Adipocyte (in vitro differentiated cells): ENCODE measurements around the gene CLCA1.

Source experiments
- DNase-seq: peaks from one replicate; pipeline ENCODE4 v3.0.0-alpha.2; 2015; ENCODE audit warnings: low read depth
- H3K27me3 ChIP-seq: replicated peaks from 2 replicates; pipeline ENCODE4 v1.7.0; 2013; ENCODE audit warnings: mild to moderate bottlenecking, low read length, moderate library complexity; ENCODE audit not compliant: control insufficient read depth, insufficient read depth
- H3K36me3 ChIP-seq: 2 replicates; pipeline ENCODE4 v1.7.0; 2013; ENCODE audit warnings: low read length, mild to moderate bottlenecking, moderate library complexity; ENCODE audit not compliant: control insufficient read depth, insufficient read depth, severe bottlenecking
- H3K4me1 ChIP-seq: 2 replicates; pipeline ENCODE4 v1.7.0; 2013; ENCODE audit warnings: mild to moderate bottlenecking, low read length, moderate library complexity; ENCODE audit not compliant: control insufficient read depth, insufficient read depth
- H3K4me3 ChIP-seq: 2 replicates; pipeline ENCODE4 v1.7.0; 2013; ENCODE audit warnings: mild to moderate bottlenecking, low read length, moderate library complexity
- H3K9ac ChIP-seq: 2 replicates; pipeline ENCODE4 v1.7.0; 2013; ENCODE audit warnings: mild to moderate bottlenecking, low read length, moderate library complexity
- H3K9me3 ChIP-seq: 2 replicates; pipeline ENCODE4 v1.7.0; 2013; ENCODE audit warnings: mild to moderate bottlenecking, low read length, moderate library complexity; ENCODE audit not compliant: control insufficient read depth

CLCA1 gene

GRCh38 chr1:86468501-86468977, at the start of gene CLCA1:
Gene CLCA1, plus strand, starts transcription at chr1:86468927. Its CDS starts 45 bp downstream, at chr1:86468972.
- H3K27me3 ChIP-seq: no peaks in the 10 kb centered on the region
- no peaks in the 10 kb centered on the region for H3K36me3 ChIP-seq
- DNase-seq: no peak
- H3K4me3 ChIP-seq: no peak within 1 kb of the TSS
- H3K4me1 ChIP-seq: peaks cover 7% of the 10 kb centered on the region
- no peak within 1 kb of the TSS for H3K9ac ChIP-seq
- no peaks in the 10 kb centered on the region for H3K9me3 ChIP-seq

DNA sequence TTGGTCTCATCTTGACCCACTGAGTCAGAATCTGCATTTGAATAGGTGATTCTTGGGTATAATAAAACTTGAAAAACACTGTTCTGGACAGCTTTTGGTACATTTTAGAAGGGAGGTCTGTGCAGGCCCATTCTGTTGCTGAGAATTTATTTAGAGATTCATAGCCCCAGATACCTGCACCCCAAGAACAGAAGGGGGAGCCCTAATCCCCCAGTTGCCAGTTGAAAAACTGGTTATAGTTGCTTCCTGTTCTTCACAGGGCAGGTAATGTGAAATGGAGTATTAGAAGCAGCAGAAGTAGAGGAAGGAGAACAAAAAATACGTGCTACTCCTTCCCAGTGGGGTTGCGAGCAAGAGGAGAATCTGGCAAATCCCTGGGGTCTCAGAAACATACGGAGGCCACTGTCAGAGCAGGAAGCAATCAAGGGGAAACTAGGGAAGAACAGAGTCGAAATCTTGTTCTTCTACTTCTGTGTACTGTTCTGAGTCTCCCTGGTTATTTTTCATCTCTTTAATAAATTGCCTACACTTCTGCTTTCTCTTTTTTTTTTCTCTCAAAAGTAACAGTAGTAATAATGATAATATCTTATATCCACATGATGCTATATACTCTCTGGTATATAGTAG, 49.3 kb upstream of the CLCA1 start:
- no peaks in the 10 kb centered on the region for H3K27me3 ChIP-seq
- H3K9me3 ChIP-seq: no peaks in the 10 kb centered on the region
- H3K4me1 ChIP-seq: peaks cover 31% of the 10 kb centered on the region
- H3K9ac ChIP-seq: no peak overlapping the region
- DNase-seq: peak; percentile 62
- no peak overlapping the region for H3K4me3 ChIP-seq
- no peaks in the 10 kb centered on the region for H3K36me3 ChIP-seq

DNA sequence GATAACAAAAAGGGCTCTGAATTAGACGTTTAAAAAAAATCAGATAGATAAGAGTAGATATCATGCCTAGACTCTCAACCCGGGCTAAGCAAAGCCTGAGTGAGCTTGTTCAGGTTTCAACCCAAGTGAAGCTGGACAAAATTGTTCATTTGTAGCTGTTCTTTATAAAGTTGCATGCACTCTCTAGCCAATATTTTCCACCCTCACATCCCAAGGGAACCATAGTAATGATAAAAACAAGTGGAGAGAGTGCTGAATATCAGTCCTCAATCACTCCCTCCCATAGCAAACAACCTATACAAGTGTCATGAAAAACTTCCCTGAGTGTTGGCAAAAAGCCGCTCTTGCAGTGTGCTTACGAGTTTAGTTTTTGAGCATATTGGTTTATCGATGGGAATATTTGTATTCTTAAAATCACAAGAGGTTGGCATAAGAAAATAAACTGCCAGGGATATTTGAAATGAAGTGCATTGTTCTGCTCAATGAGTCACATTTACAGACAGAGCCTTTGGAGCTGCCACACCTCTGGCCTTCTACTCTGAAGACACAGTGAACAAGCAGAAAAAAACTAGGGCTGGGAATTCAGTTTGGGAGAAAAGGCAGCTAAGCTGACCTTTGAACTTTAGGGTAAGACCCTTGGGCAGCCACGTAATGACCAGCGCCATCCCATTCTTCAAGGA, 47.0 kb upstream of the CLCA1 start:
- H3K4me3 ChIP-seq: no peak overlapping the region
- no peak overlapping the region for H3K9ac ChIP-seq
- H3K27me3 ChIP-seq: no peaks in the 10 kb centered on the region
- peak; percentile 38 for DNase-seq
- H3K9me3 ChIP-seq: no peaks in the 10 kb centered on the region
- peaks cover 35% of the 10 kb centered on the region for H3K4me1 ChIP-seq
- no peaks in the 10 kb centered on the region for H3K36me3 ChIP-seq

DNA sequence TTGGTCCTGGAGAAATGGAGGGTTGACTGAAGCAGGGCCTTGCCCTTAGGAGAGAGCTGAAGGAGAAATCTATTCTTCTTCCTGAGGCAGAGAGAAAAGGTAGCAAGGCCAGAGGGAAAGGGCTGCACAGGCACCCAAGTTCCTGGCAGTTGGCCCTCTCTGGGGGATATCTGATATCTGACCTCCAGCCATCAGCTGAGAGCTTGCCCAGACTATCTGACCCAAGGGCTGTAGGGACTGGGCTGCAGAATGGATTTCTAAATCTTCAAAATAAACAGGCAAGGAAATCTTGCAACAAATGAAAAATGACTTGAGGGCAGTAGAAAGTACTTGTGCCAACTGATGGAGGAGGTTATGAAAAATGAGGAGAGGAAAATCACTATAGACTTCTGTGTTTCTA, 45.3 kb upstream of the CLCA1 start:
- Histone ChIP-seq H3K27me3 (no peaks in the 10 kb centered on the region), H3K9me3 (no peaks in the 10 kb centered on the region), H3K4me3 (no peak overlapping the region), H3K4me1 (peaks cover 35% of the 10 kb centered on the region), H3K36me3 (no peaks in the 10 kb centered on the region), H3K9ac (no peak overlapping the region)
- DNase-seq: peak; percentile 41

- Histone ChIP-seq H3K4me3 (peak within 1 kb of the TSS; percentile 55), H3K27me3 (no peaks in the 10 kb centered on the region), H3K9ac (peak within 1 kb of the TSS; percentile 24), H3K4me1 (peaks cover 35% of the 10 kb centered on the region), H3K9me3 (no peaks in the 10 kb centered on the region), H3K36me3 (no peaks in the 10 kb centered on the region)
- DNase-seq: no peak
These were observed 44.9 kb upstream of the CLCA1 start, which contains the start of gene CLCA2 for GRCh38 chr1:86423873-86424272. Gene CLCA2, plus strand, starts transcription at chr1:86424171. Its CDS starts 77 bp downstream, at chr1:86424248.

DNA sequence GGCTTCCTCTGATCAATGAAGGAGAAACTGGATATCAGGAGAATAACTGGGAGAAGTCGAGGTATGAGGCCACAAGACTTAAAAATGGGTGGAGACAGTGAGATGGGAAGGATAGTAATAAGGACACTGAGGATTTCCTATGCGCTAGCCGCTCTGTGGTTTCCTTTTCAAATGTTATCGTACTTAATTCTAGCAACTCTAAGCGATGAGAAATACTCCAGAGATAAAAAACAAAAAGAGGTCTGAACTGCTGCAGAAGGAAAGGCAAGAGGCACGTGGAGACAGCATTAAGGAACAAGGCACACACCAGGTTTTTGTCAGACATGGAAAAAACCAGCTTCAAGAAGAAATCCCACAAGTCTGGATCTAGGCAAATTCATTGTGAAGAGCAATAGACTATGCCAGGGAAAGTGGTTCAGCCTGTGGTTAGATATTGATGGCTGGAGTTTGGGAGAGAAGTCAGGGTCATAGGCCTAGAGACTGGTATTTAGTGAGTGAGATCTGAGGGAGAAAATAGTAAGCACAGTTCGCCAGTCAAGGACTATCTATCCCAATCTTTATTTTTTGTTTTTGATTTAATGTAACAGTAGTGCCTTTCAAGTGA, 39.5 kb upstream of the CLCA1 start:
- peak; percentile 33 for DNase-seq
- no peaks in the 10 kb centered on the region for H3K27me3 ChIP-seq
- peaks cover 22% of the 10 kb centered on the region for H3K4me1 ChIP-seq
- H3K9ac ChIP-seq: peak overlapping the region; percentile 58
- H3K36me3 ChIP-seq: no peaks in the 10 kb centered on the region
- no peaks in the 10 kb centered on the region for H3K9me3 ChIP-seq
- no peak overlapping the region for H3K4me3 ChIP-seq

GRCh38 chr1:86429835-86430234, 38.9 kb upstream of the CLCA1 start:
- peak overlapping the region; percentile 78 for H3K9ac ChIP-seq
- H3K36me3 ChIP-seq: no peaks in the 10 kb centered on the region
- H3K9me3 ChIP-seq: no peaks in the 10 kb centered on the region
- peak overlapping the region; percentile 42 for H3K4me3 ChIP-seq
- peak; percentile 95 for DNase-seq
- no peaks in the 10 kb centered on the region for H3K27me3 ChIP-seq
- H3K4me1 ChIP-seq: peaks cover 17% of the 10 kb centered on the region

- H3K27me3 ChIP-seq: no peaks in the 10 kb centered on the region
These were observed 38.4 kb upstream of the CLCA1 start for GRCh38 chr1:86430376-86430775.

DNA sequence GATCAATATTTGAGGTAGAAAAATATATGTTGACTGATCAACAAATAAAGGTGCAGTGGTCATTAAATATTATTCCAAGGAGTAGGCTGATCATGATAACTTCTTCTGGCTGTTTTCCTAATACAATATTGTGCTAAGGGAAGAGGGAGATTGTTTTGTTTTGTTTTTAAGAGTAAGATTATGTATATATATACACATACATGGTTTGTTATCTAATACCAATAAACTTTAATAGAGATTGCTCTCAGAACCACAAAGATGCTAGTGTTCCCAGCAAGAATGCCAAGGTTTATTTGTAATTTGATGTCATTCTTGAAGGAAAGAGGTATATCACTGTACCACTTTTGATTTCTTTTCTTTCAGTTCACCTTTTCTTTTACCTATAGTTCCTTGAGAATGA, 34.7 kb upstream of the CLCA1 start:
- Histone ChIP-seq H3K4me1 (peaks cover 16% of the 10 kb centered on the region), H3K36me3 (no peaks in the 10 kb centered on the region), H3K27me3 (no peaks in the 10 kb centered on the region), H3K4me3 (no peak overlapping the region), H3K9ac (no peak overlapping the region), H3K9me3 (no peaks in the 10 kb centered on the region)
- DNase-seq: no peak

More at GRCh38 chr1:86430376-86430775, 38.4 kb upstream of the CLCA1 start:
- Histone ChIP-seq H3K4me1 (peaks cover 17% of the 10 kb centered on the region), H3K36me3 (no peaks in the 10 kb centered on the region), H3K9me3 (no peaks in the 10 kb centered on the region), H3K4me3 (peak overlapping the region; percentile 42), H3K9ac (peak overlapping the region; percentile 78)
- DNase-seq: no peak

- Histone ChIP-seq H3K9me3 (no peaks in the 10 kb centered on the region), H3K36me3 (no peaks in the 10 kb centered on the region), H3K9ac (no peak overlapping the region), H3K27me3 (no peaks in the 10 kb centered on the region), H3K4me3 (no peak overlapping the region), H3K4me1 (peaks cover 5% of the 10 kb centered on the region)
- DNase-seq: no peak
These were observed 33.4 kb upstream of the CLCA1 start for GRCh38 chr1:86435327-86435726.

GRCh38 chr1:86436041-86436440, 32.7 kb upstream of the CLCA1 start:
- DNase-seq: no peak
- Histone ChIP-seq H3K4me3 (no peak overlapping the region), H3K4me1 (no peaks in the 10 kb centered on the region), H3K9ac (no peak overlapping the region), H3K9me3 (no peaks in the 10 kb centered on the region), H3K36me3 (no peaks in the 10 kb centered on the region), H3K27me3 (no peaks in the 10 kb centered on the region)
